K562 (cell line): ENCODE data around the gene PREX1. TPM values are rescaled to one million over a fixed set of nuclear protein-coding genes. Genes with fewer than 3 reads are reported as not detected.

Experiments
- ATAC-seq: fragments of 200-7000 bp; cut with Tn5 transposase; 3 replicates; pipeline ENCODE4 v1.9.1; 2020; ENCODE audit warnings: moderate library complexity
- BruUV-seq: library from RNA; stranded (reverse); fragments of 400-500 nt; replicated peaks from 2 replicates; lab custom pipeline; 2021; lab: Mats Ljungman, UMichigan
- CTCF ChIA-PET: fragments of 300-600 bp; formaldehyde crosslinking; extraction: SDS; loops from one replicate; lab custom pipeline; 2021; ENCODE audit warnings: low intra/inter-chr PET ratio; lab: Yijun Ruan, JAX
- POLR2A ChIA-PET: fragments of 300-600, 350-650 bp; sonication (Branson Sonifier 250); formaldehyde crosslinking; extraction: SDS; loops from one replicate; lab custom pipeline; 2021; ENCODE audit warnings: antibody characterized with exemption, inconsistent platforms; lab: Yijun Ruan, JAX
- DNase-seq, 4 experiments: peaks; one replicate each; pipeline versions ENCODE4 v3.0.0 to v3.0.0-alpha.2; 2011 to 2018; ENCODE audit warnings: low spot score in 3 of 4, mixed read lengths in 3 of 4; ENCODE audit errors: extremely low read depth in 1 of 4
- FAIRE-seq: peaks from 2 replicates; lab custom pipeline; 2011; peaks lifted over from hg19 to GRCh38; lab: Jason Lieb, UNC
- H2AFZ ChIP-seq: 2 replicates; pipeline ENCODE4 v1.6.0; 2011; ENCODE audit warnings: low read depth, low read length, control low read depth, inconsistent platforms
- H3K27ac ChIP-seq: fragments of 200-600 bp; 3 replicates; pipeline ENCODE4 v1.8.0; 2011; ENCODE audit warnings: low read depth, mild to moderate bottlenecking, control low read depth, inconsistent platforms, low read length, moderate library complexity, mixed read lengths; ENCODE audit errors: extremely low read depth
- H3K27me3 ChIP-seq, 2 experiments: fragments of 300-600 bp in 1 of 2; 2 replicates in 1 of 2; 3 replicates in 1 of 2; pipeline versions ENCODE4 v1.6.0 to v1.8.0; 2011; ENCODE audit warnings: inconsistent platforms in 2 of 2, low read length in 2 of 2, mild to moderate bottlenecking in 1 of 2, mixed read lengths in 1 of 2, moderate library complexity in 1 of 2; ENCODE audit not compliant: control insufficient read depth in 2 of 2, insufficient read depth in 2 of 2
- H3K36me3 ChIP-seq: fragments of 300-600 bp; 3 replicates; pipeline ENCODE4 v1.8.0; 2011; ENCODE audit warnings: mild to moderate bottlenecking, low read length, inconsistent platforms; ENCODE audit not compliant: control insufficient read depth, insufficient read depth
- H3K4me1 ChIP-seq, 2 experiments: fragments of 200-600 bp in 1 of 2; replicated peaks in 1 of 2; 2 replicates in 1 of 2; 3 replicates in 1 of 2; pipeline versions ENCODE4 v1.5.1 to v1.8.0; 2011; ENCODE audit warnings: inconsistent platforms in 2 of 2, low read length in 2 of 2, mild to moderate bottlenecking in 1 of 2, mixed read lengths in 1 of 2, moderate library complexity in 1 of 2; ENCODE audit not compliant: control insufficient read depth in 2 of 2, insufficient read depth in 2 of 2
- H3K4me2 ChIP-seq: 2 replicates; pipeline ENCODE4 v1.6.1; 2011; ENCODE audit warnings: low read length, control low read depth, inconsistent platforms, mixed read lengths; ENCODE audit not compliant: insufficient read depth
- H3K4me3 ChIP-seq: fragments of 200-600 bp; sonication (generic), shearing (Covaris generic); 2 replicates; pipeline ENCODE4 v1.5.1; 2016; ENCODE audit warnings: control low read depth, inconsistent platforms
- H3K79me2 ChIP-seq: fragments of 200-600 bp; 3 replicates; pipeline ENCODE4 v1.8.0; 2011; ENCODE audit warnings: low read length, inconsistent platforms; ENCODE audit not compliant: control insufficient read depth, insufficient read depth
- H3K9ac ChIP-seq, 2 experiments: 2 replicates each; pipeline versions ENCODE4 v1.6.0 to v1.6.1; 2011; ENCODE audit warnings: low read depth in 2 of 2, low read length in 2 of 2, control low read depth in 1 of 2, inconsistent platforms in 1 of 2, mild to moderate bottlenecking in 1 of 2, mixed read lengths in 1 of 2; ENCODE audit not compliant: insufficient read depth in 1 of 2
- H3K9me1 ChIP-seq: one replicate; pipeline ENCODE4 v1.6.0; 2011; ENCODE audit warnings: inconsistent platforms, mild to moderate bottlenecking, low read length, moderate library complexity; ENCODE audit not compliant: control insufficient read depth, insufficient read depth
- H3K9me3 ChIP-seq: replicated peaks from 2 replicates; pipeline ENCODE4 v1.5.1; 2011; ENCODE audit warnings: low read depth, low read length, inconsistent platforms; ENCODE audit not compliant: control insufficient read depth, insufficient read depth
- H4K20me1 ChIP-seq: replicated peaks from 2 replicates; pipeline ENCODE4 v1.6.1; 2011; ENCODE audit warnings: low read length, inconsistent platforms, mixed read lengths; ENCODE audit not compliant: control insufficient read depth, insufficient read depth
- ARID4B ChIP-seq: sonication (generic); formaldehyde crosslinking; IDR thresholded peaks from 2 replicates; pipeline ENCODE4 v1.8.0; 2022; ENCODE audit warnings: mild to moderate bottlenecking, missing genetic modification reagents
- HDAC2 ChIP-seq: fragments of 450-650 bp; IDR thresholded peaks from 2 replicates; pipeline ENCODE4 v1.6.1; 2016; ENCODE audit warnings: mild to moderate bottlenecking
- ZBTB34 ChIP-seq: fragments of 250-450 bp; sonication (Bioruptor Pico); IDR thresholded peaks from 2 replicates; pipeline ENCODE4 v1.8.0; 2021; ENCODE audit warnings: mild to moderate bottlenecking, moderate library complexity
- whole genome bisulfite sequencing: fragments of 100-300 bp; shearing (Covaris generic); methylation state at CpG from one replicate; pipeline ENCODE4 v1.1.6; 2016; ENCODE audit warnings: low coverage, mixed read lengths; ENCODE audit not compliant: insufficient coverage; ENCODE audit errors: missing lambda C conversion rate; 5-methylcytosine and 5-hydroxymethylcytosine counted together
- in situ Hi-C: fragments of 300-500 bp; cut with MboI; formaldehyde crosslinking; loops from 4 replicates; pipeline ENCODE4 v1.15.0; 2018; ENCODE audit warnings: inconsistent platforms, mixed read lengths
- intact Hi-C: fragments of 100-400 bp; cut with micrococcal nuclease; formaldehyde crosslinking; loops from 2 replicates; pipeline ENCODE4 v1.14.2; 2022
- polyA plus RNA-seq, 8 experiments: library from polyadenylated mRNA; depleted of rRNA in 4 of 8; stranded (reverse) in 5 of 8; unstranded in 3 of 8; fragments of >200 nt; fragmentation: Nextera tagmentation in 2 of 8; fragmentation: Illumina TruSeq in 1 of 8; extraction: Ambion mirVana in 2 of 8; extraction: Trizol in 1 of 8; gene quantifications; 2 replicates each; pipeline versions ENCODE4 v1.2.1 to v1.2.3, GENCODE V29; 2011 to 2014; ENCODE audit warnings: inconsistent platforms in 1 of 8, missing spikeins in 1 of 8
- total RNA-seq, 7 experiments: library from RNA; depleted of rRNA in 6 of 7; stranded (reverse); fragments of >200 nt in 6 of 7; fragmentation: Illumina TruSeq in 2 of 7; extraction: Trizol in 2 of 7; gene quantifications; 2 replicates each; pipeline versions ENCODE4 v1.2.1 to v1.2.3, GENCODE V29; 2011 to 2021; ENCODE audit warnings: low replicate concordance in 1 of 7
- TF ChIP-seq, protein P1 (sequence below), 2 experiments: fragments of 450-650 bp in 1 of 2; sonication (generic) in 1 of 2; formaldehyde crosslinking in 1 of 2; IDR thresholded peaks in 1 of 2; conservative IDR thresholded peaks in 1 of 2; 2 replicates each; pipeline versions ENCODE4 v1.6.1 to v1.8.1; 2016 to 2023; ENCODE audit warnings: mild to moderate bottlenecking in 2 of 2, moderate library complexity in 2 of 2, inconsistent platforms in 1 of 2, missing genetic modification reagents in 1 of 2

The PREX1 gene
- total and polyA plus RNA-seq, 9 of the 15 experiments (the other 6 are each of a cell fraction or from before 2014, with no cell fraction given): 0.37 to 10.4 (median 4.8) TPM

DNA sequence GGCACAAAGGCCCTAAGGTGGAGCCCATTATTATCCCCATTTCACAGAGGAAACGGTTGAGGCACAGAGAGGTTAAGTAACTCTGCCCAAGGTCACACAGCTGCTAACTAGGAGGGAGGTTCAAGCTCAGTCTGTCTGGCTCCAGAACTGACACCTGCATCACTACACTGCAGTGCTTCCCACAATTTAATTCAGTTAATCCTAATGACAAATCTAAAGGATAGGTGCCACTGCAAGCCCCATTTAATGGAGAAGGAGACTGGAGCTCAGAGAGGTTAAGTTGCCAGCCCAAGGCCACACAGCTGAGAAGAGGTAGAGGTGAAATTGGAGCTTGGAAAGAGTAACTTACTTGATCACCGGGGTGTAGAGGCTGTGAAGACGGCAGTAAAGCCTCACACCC is 148.8 kb downstream of the PREX1 start (continued):
- TF ChIP-seq ARID4B (CRISPR knock-in tag): no peak
- no peak for TF ChIP-seq ZBTB34 (CRISPR knock-in tag)

- Histone ChIP-seq H4K20me1 (peaks cover 23% of the 10 kb centered on the region), H3K9me1 (no peaks in the 10 kb centered on the region), H3K4me1 (peaks cover 20 to 21% of the 10 kb centered on the region in 2 experiments), H3K36me3 (peaks cover 2% of the 10 kb centered on the region; the same call in 1 of the 3 replicates), H3K79me2 (no peaks in the 10 kb centered on the region)
- CTCF ChIA-PET: no interaction called here
- no TSS peak for BruUV-seq
- POLR2A ChIA-PET: no interaction called here
- FAIRE-seq: no peak
- TF ChIP-seq, protein P1, sequence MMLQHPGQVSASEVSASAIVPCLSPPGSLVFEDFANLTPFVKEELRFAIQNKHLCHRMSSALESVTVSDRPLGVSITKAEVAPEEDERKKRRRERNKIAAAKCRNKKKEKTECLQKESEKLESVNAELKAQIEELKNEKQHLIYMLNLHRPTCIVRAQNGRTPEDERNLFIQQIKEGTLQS (IDR thresholded peaks at IDR 0.05): no peak
- TF ChIP-seq, protein P1 (CRISPR knock-in tag; conservative IDR thresholded peaks at IDR 0.05): no peak
- no peak for TF ChIP-seq HDAC2
- TF ChIP-seq, all 486 proteins: peak for 0
- DNase-seq (no peak), ATAC-seq (no peak)
- Histone ChIP-seq H3K27ac (no peak overlapping the region), H3K27me3 (no peaks in the 10 kb centered on the region), H3K9me3 (no peaks in the 10 kb centered on the region), H3K9ac (no peak overlapping the region), H3K4me2 (no peak overlapping the region), H3K4me3 (no peak overlapping the region), H2AFZ (no peak overlapping the region)
- intact Hi-C loops: no loop called here
- in situ Hi-C loops: no loop called here
- whole genome bisulfite sequencing: 20% methylated on average over 5 of the region's 5 CpGs
These were observed 149.4 kb downstream of the PREX1 start for GRCh38 chr20:48678421-48678820.
